ENCODE measurements around the gene RARS2.

RARS2 gene

GRCh38 chr6:87574237-87574804, 15.5 kb downstream of the RARS2 start:
- H3K9me3 ChIP-seq (ENCODE audit: control insufficient read depth, low read length) = no peaks in the 10 kb centered on the region
- H3K4me1 ChIP-seq (ENCODE audit: control insufficient read depth, insufficient read depth, low read length, poor library complexity, severe bottlenecking) = peaks cover 9% of the 10 kb centered on the region
- peaks cover 44% of the 10 kb centered on the region for H3K36me3 ChIP-seq (ENCODE audit: control insufficient read depth, insufficient read depth, low read length)
- 50 to 80% methylated on average over 1 of the region's 2 CpGs for WGBS, 2 experiments (ENCODE audit: insufficient coverage in 2 of 2)
- no peak overlapping the region for H3K27ac ChIP-seq (ENCODE audit: low read depth, low read length, severe bottlenecking)
- no peak overlapping the region for H3K4me3 ChIP-seq (ENCODE audit: extremely low read depth, insufficient read depth, low read length, poor library complexity, severe bottlenecking)

- 100% methylated on average over 1 of the region's 5 CpGs; no CpG with 5 or more reads in 1 of the 2 experiments for WGBS, 2 experiments (ENCODE audit: insufficient coverage in 2 of 2)
- Histone ChIP-seq H3K9me3 (ENCODE audit: control insufficient read depth, low read length) (no peaks in the 10 kb centered on the region), H3K4me3 (ENCODE audit: extremely low read depth, insufficient read depth, low read length, poor library complexity, severe bottlenecking) (no peak overlapping the region), H3K4me1 (ENCODE audit: control insufficient read depth, insufficient read depth, low read length, poor library complexity, severe bottlenecking) (peaks cover 9% of the 10 kb centered on the region), H3K27ac (ENCODE audit: low read depth, low read length, severe bottlenecking) (no peak overlapping the region), H3K36me3 (ENCODE audit: control insufficient read depth, insufficient read depth, low read length) (peaks cover 41% of the 10 kb centered on the region)
These were observed 16.3 kb downstream of the RARS2 start for GRCh38 chr6:87573307-87574024.

- Histone ChIP-seq H3K27ac (ENCODE audit: low read depth, low read length, severe bottlenecking) (no peak overlapping the region), H3K4me1 (ENCODE audit: control insufficient read depth, insufficient read depth, low read length, poor library complexity, severe bottlenecking) (peaks cover 9% of the 10 kb centered on the region), H3K9me3 (ENCODE audit: control insufficient read depth, low read length) (no peaks in the 10 kb centered on the region), H3K4me3 (ENCODE audit: extremely low read depth, insufficient read depth, low read length, poor library complexity, severe bottlenecking) (no peak overlapping the region), H3K36me3 (ENCODE audit: control insufficient read depth, insufficient read depth, low read length) (peaks cover 42% of the 10 kb centered on the region)
- WGBS, 2 experiments (ENCODE audit: insufficient coverage in 2 of 2) = 89 to 98% methylated on average over 3 of the region's 3 CpGs
These were observed 16.9 kb downstream of the RARS2 start for GRCh38 chr6:87572883-87573282.

- Histone ChIP-seq H3K27ac (ENCODE audit: low read depth, low read length, severe bottlenecking) (no peak overlapping the region), H3K4me1 (ENCODE audit: control insufficient read depth, insufficient read depth, low read length, poor library complexity, severe bottlenecking) (peaks cover 9% of the 10 kb centered on the region), H3K9me3 (ENCODE audit: control insufficient read depth, low read length) (no peaks in the 10 kb centered on the region), H3K36me3 (ENCODE audit: control insufficient read depth, insufficient read depth, low read length) (peaks cover 37% of the 10 kb centered on the region), H3K4me3 (ENCODE audit: extremely low read depth, insufficient read depth, low read length, poor library complexity, severe bottlenecking) (no peak overlapping the region)
- no CpG with 5 or more reads among the region's 4 CpGs for WGBS, 2 experiments (ENCODE audit: insufficient coverage in 2 of 2)
These were observed 17.8 kb downstream of the RARS2 start for GRCh38 chr6:87572021-87572420.

GRCh38 chr6:87561017-87561416, 28.8 kb downstream of the RARS2 start:
- Histone ChIP-seq H3K27ac (ENCODE audit: low read depth, low read length, severe bottlenecking) (no peak overlapping the region), H3K9me3 (ENCODE audit: control insufficient read depth, low read length) (no peaks in the 10 kb centered on the region), H3K4me1 (ENCODE audit: control insufficient read depth, insufficient read depth, low read length, poor library complexity, severe bottlenecking) (no peaks in the 10 kb centered on the region), H3K36me3 (ENCODE audit: control insufficient read depth, insufficient read depth, low read length) (peaks cover 72% of the 10 kb centered on the region), H3K4me3 (ENCODE audit: extremely low read depth, insufficient read depth, low read length, poor library complexity, severe bottlenecking) (no peak overlapping the region)
- no CpG with 5 or more reads among the region's 1 CpG for WGBS, 2 experiments (ENCODE audit: insufficient coverage in 2 of 2)

GRCh38 chr6:87558446-87558845, 31.3 kb downstream of the RARS2 start:
- Histone ChIP-seq H3K36me3 (ENCODE audit: control insufficient read depth, insufficient read depth, low read length) (peaks cover 77% of the 10 kb centered on the region), H3K4me1 (ENCODE audit: control insufficient read depth, insufficient read depth, low read length, poor library complexity, severe bottlenecking) (no peaks in the 10 kb centered on the region), H3K27ac (ENCODE audit: low read depth, low read length, severe bottlenecking) (no peak overlapping the region), H3K4me3 (ENCODE audit: extremely low read depth, insufficient read depth, low read length, poor library complexity, severe bottlenecking) (no peak overlapping the region), H3K9me3 (ENCODE audit: control insufficient read depth, low read length) (no peaks in the 10 kb centered on the region)

- H3K9me3 ChIP-seq (ENCODE audit: control insufficient read depth, low read length) = no peaks in the 10 kb centered on the region
- no peak overlapping the region for H3K27ac ChIP-seq (ENCODE audit: low read depth, low read length, severe bottlenecking)
- H3K4me3 ChIP-seq (ENCODE audit: extremely low read depth, insufficient read depth, low read length, poor library complexity, severe bottlenecking) = no peak overlapping the region
- no peaks in the 10 kb centered on the region for H3K4me1 ChIP-seq (ENCODE audit: control insufficient read depth, insufficient read depth, low read length, poor library complexity, severe bottlenecking)
- peaks cover 70% of the 10 kb centered on the region for H3K36me3 ChIP-seq (ENCODE audit: control insufficient read depth, insufficient read depth, low read length)
These were observed 34.3 kb downstream of the RARS2 start for GRCh38 chr6:87555506-87555905.

- 83 to 100% methylated on average over 1 to 2 of the region's 4 CpGs for WGBS, 2 experiments (ENCODE audit: insufficient coverage in 2 of 2)
- H3K4me1 ChIP-seq (ENCODE audit: control insufficient read depth, insufficient read depth, low read length, poor library complexity, severe bottlenecking) = no peaks in the 10 kb centered on the region
- no peaks in the 10 kb centered on the region for H3K9me3 ChIP-seq (ENCODE audit: control insufficient read depth, low read length)
- H3K36me3 ChIP-seq (ENCODE audit: control insufficient read depth, insufficient read depth, low read length) = peaks cover 71% of the 10 kb centered on the region
- H3K4me3 ChIP-seq (ENCODE audit: extremely low read depth, insufficient read depth, low read length, poor library complexity, severe bottlenecking) = no peak overlapping the region
- H3K27ac ChIP-seq (ENCODE audit: low read depth, low read length, severe bottlenecking) = no peak overlapping the region
These were observed 36.5 kb downstream of the RARS2 start for GRCh38 chr6:87553159-87553765.

- no peaks in the 10 kb centered on the region for H3K9me3 ChIP-seq (ENCODE audit: control insufficient read depth, low read length)
- no CpG with 5 or more reads among the region's 2 CpGs for WGBS, 2 experiments (ENCODE audit: insufficient coverage in 2 of 2)
- no peak overlapping the region for H3K4me3 ChIP-seq (ENCODE audit: extremely low read depth, insufficient read depth, low read length, poor library complexity, severe bottlenecking)
- H3K27ac ChIP-seq (ENCODE audit: low read depth, low read length, severe bottlenecking) = no peak overlapping the region
- H3K4me1 ChIP-seq (ENCODE audit: control insufficient read depth, insufficient read depth, low read length, poor library complexity, severe bottlenecking) = no peaks in the 10 kb centered on the region
- peaks cover 74% of the 10 kb centered on the region for H3K36me3 ChIP-seq (ENCODE audit: control insufficient read depth, insufficient read depth, low read length)
These were observed 38.0 kb downstream of the RARS2 start for GRCh38 chr6:87551799-87552198.

- no CpG with 5 or more reads among the region's 1 CpG for WGBS, 2 experiments (ENCODE audit: insufficient coverage in 2 of 2)
These were observed 45.4 kb downstream of the RARS2 start for GRCh38 chr6:87544474-87544735.

More at GRCh38 chr6:87544474-87544735, 45.4 kb downstream of the RARS2 start:
- peaks cover 7% of the 10 kb centered on the region for H3K9me3 ChIP-seq (ENCODE audit: control insufficient read depth, low read length)
- no peaks in the 10 kb centered on the region for H3K4me1 ChIP-seq (ENCODE audit: control insufficient read depth, insufficient read depth, low read length, poor library complexity, severe bottlenecking)
- H3K27ac ChIP-seq (ENCODE audit: low read depth, low read length, severe bottlenecking) = no peak overlapping the region
- H3K36me3 ChIP-seq (ENCODE audit: control insufficient read depth, insufficient read depth, low read length) = peaks cover 80% of the 10 kb centered on the region
- H3K4me3 ChIP-seq (ENCODE audit: extremely low read depth, insufficient read depth, low read length, poor library complexity, severe bottlenecking) = no peak overlapping the region
